Measurements from ENCODE around the gene GLP2R. TPM values are rescaled to one million over a fixed set of nuclear protein-coding genes. Genes with fewer than 3 reads are reported as not detected.
"Not testable (repeated sequence)": the region's sequence is repeated elsewhere in the genome, so short reads cannot be mapped to it uniquely, and the experiment has no call there.

The GLP2R gene
- total RNA-seq: not detected

- peaks cover 5% of the 10 kb centered on the region for H3K27me3 Mint-ChIP-seq (ENCODE audit: low read depth)
- no peaks in the 10 kb centered on the region for H3K4me1 Mint-ChIP-seq (ENCODE audit: low read depth)
- H3K9me3 Mint-ChIP-seq: peaks cover 2% of the 10 kb centered on the region
- intact Hi-C loops (cut with micrococcal nuclease): no loop called here
- DNase-seq: no peak
- CTCF ChIA-PET: no interaction called here
- H3K4me3 Mint-ChIP-seq: no peak within 1 kb of the TSS
- no peaks in the 10 kb centered on the region for H3K36me3 Mint-ChIP-seq (ENCODE audit: low read depth)
- no peak within 1 kb of the TSS for H3K27ac Mint-ChIP-seq
Observed at GRCh38 chr17:9825641-9826150, at the start of gene GLP2R. TSS of gene GLP2R (plus strand) at chr17:9825924. CDS start at chr17:9826064, 140 bp downstream.

GRCh38 chr17:9776911-9777310 lies 48.8 kb upstream of the GLP2R start:
- Mint-ChIP-seq H3K9me3 (no peaks in the 10 kb centered on the region), H3K4me3 (no peak overlapping the region), H3K27ac (no peak overlapping the region), H3K27me3 (ENCODE audit: low read depth) (peaks cover 5% of the 10 kb centered on the region), H3K36me3 (ENCODE audit: low read depth) (no peaks in the 10 kb centered on the region), H3K4me1 (ENCODE audit: low read depth) (no peaks in the 10 kb centered on the region)
- intact Hi-C loops (cut with micrococcal nuclease): no loop called here
- CTCF ChIA-PET: no interaction called here
- DNase-seq: no peak

GRCh38 chr17:9780552-9780951 lies 45.2 kb upstream of the GLP2R start:
- DNase-seq: no peak
- peaks cover 13% of the 10 kb centered on the region for H3K27me3 Mint-ChIP-seq (ENCODE audit: low read depth)
- no peaks in the 10 kb centered on the region for H3K9me3 Mint-ChIP-seq
- intact Hi-C loops (cut with micrococcal nuclease): no loop called here
- CTCF ChIA-PET: no interaction called here
- no peak overlapping the region for H3K4me3 Mint-ChIP-seq
- H3K4me1 Mint-ChIP-seq (ENCODE audit: low read depth): no peaks in the 10 kb centered on the region
- no peak overlapping the region for H3K27ac Mint-ChIP-seq
- no peaks in the 10 kb centered on the region for H3K36me3 Mint-ChIP-seq (ENCODE audit: low read depth)

- intact Hi-C loops (cut with micrococcal nuclease): no loop called here
- CTCF ChIA-PET: no interaction called here
- H3K36me3 Mint-ChIP-seq (ENCODE audit: low read depth): no peaks in the 10 kb centered on the region
- H3K27me3 Mint-ChIP-seq (ENCODE audit: low read depth): peaks cover 10% of the 10 kb centered on the region
- DNase-seq: no peak
- H3K27ac Mint-ChIP-seq: no peak overlapping the region
- H3K4me3 Mint-ChIP-seq: no peak overlapping the region
- no peaks in the 10 kb centered on the region for H3K4me1 Mint-ChIP-seq (ENCODE audit: low read depth)
- no peaks in the 10 kb centered on the region for H3K9me3 Mint-ChIP-seq
Observed at GRCh38 chr17:9783050-9783449, 42.7 kb upstream of the GLP2R start.

GRCh38 chr17:9783465-9783864 lies 42.3 kb upstream of the GLP2R start:
- intact Hi-C loops (cut with micrococcal nuclease); H3K27ac Mint-ChIP-seq; DNase-seq; H3K4me3 Mint-ChIP-seq; H3K36me3 Mint-ChIP-seq (ENCODE audit: low read depth); H3K4me1 Mint-ChIP-seq (ENCODE audit: low read depth); H3K9me3 Mint-ChIP-seq; CTCF ChIA-PET: not testable (repeated sequence)
- H3K27me3 Mint-ChIP-seq (ENCODE audit: low read depth): peaks cover 10% of the 10 kb centered on the region

GRCh38 chr17:9784544-9784943 lies 41.2 kb upstream of the GLP2R start:
- no peaks in the 10 kb centered on the region for H3K9me3 Mint-ChIP-seq
- H3K36me3 Mint-ChIP-seq (ENCODE audit: low read depth): no peaks in the 10 kb centered on the region
- DNase-seq: no peak
- peaks cover 13% of the 10 kb centered on the region for H3K27me3 Mint-ChIP-seq (ENCODE audit: low read depth)
- CTCF ChIA-PET: no interaction called here
- no peaks in the 10 kb centered on the region for H3K4me1 Mint-ChIP-seq (ENCODE audit: low read depth)
- H3K27ac Mint-ChIP-seq: no peak overlapping the region
- intact Hi-C loops (cut with micrococcal nuclease): no loop called here
- H3K4me3 Mint-ChIP-seq: no peak overlapping the region

GRCh38 chr17:9788601-9789000 lies 37.1 kb upstream of the GLP2R start:
- Mint-ChIP-seq H3K4me1 (ENCODE audit: low read depth) (no peaks in the 10 kb centered on the region), H3K27me3 (ENCODE audit: low read depth) (peaks cover 5% of the 10 kb centered on the region), H3K36me3 (ENCODE audit: low read depth) (no peaks in the 10 kb centered on the region), H3K9me3 (no peaks in the 10 kb centered on the region), H3K27ac (no peak overlapping the region), H3K4me3 (no peak overlapping the region)
- intact Hi-C loops (cut with micrococcal nuclease): no loop called here
- DNase-seq: no peak
- CTCF ChIA-PET: no interaction called here

- Mint-ChIP-seq H3K4me3 (no peak overlapping the region), H3K9me3 (no peaks in the 10 kb centered on the region), H3K27ac (no peak overlapping the region), H3K4me1 (ENCODE audit: low read depth) (no peaks in the 10 kb centered on the region), H3K36me3 (ENCODE audit: low read depth) (no peaks in the 10 kb centered on the region), H3K27me3 (ENCODE audit: low read depth) (peaks cover 5% of the 10 kb centered on the region)
- CTCF ChIA-PET: no interaction called here
- intact Hi-C loops (cut with micrococcal nuclease): no loop called here
- DNase-seq: no peak
Observed at GRCh38 chr17:9790316-9790715, 35.4 kb upstream of the GLP2R start.

- intact Hi-C loops (cut with micrococcal nuclease): no loop called here
- H3K27ac Mint-ChIP-seq: no peak within 1 kb of the TSS
- H3K36me3 Mint-ChIP-seq (ENCODE audit: low read depth): no peaks in the 10 kb centered on the region
- DNase-seq: no peak
- no peaks in the 10 kb centered on the region for H3K4me1 Mint-ChIP-seq (ENCODE audit: low read depth)
- CTCF ChIA-PET: no interaction called here
- H3K9me3 Mint-ChIP-seq: no peaks in the 10 kb centered on the region
- H3K27me3 Mint-ChIP-seq (ENCODE audit: low read depth): peaks cover 10% of the 10 kb centered on the region
- no peak within 1 kb of the TSS for H3K4me3 Mint-ChIP-seq
Observed at GRCh38 chr17:9790889-9791876, 34.5 kb upstream of the GLP2R start, which contains the start of gene DHRS7C. TSS of gene DHRS7C (minus strand) at chr17:9791592. CDS start at chr17:9791284, 308 bp downstream.

GRCh38 chr17:9792181-9792840 lies 33.4 kb upstream of the GLP2R start:
- CTCF ChIA-PET: no interaction called here
- intact Hi-C loops (cut with micrococcal nuclease): no loop called here

GRCh38 chr17:9798008-9798407 lies 27.7 kb upstream of the GLP2R start:
- Mint-ChIP-seq H3K27ac (no peak overlapping the region), H3K4me3 (no peak overlapping the region), H3K27me3 (ENCODE audit: low read depth) (peaks cover 22% of the 10 kb centered on the region), H3K36me3 (ENCODE audit: low read depth) (no peaks in the 10 kb centered on the region), H3K4me1 (ENCODE audit: low read depth) (no peaks in the 10 kb centered on the region), H3K9me3 (no peaks in the 10 kb centered on the region)
- CTCF ChIA-PET: no interaction called here
- no peak for DNase-seq
- intact Hi-C loops (cut with micrococcal nuclease): no loop called here

More at GRCh38 chr17:9792181-9792840, 33.4 kb upstream of the GLP2R start:
- DNase-seq: no peak
- Mint-ChIP-seq H3K4me3 (no peak overlapping the region), H3K4me1 (ENCODE audit: low read depth) (no peaks in the 10 kb centered on the region), H3K27me3 (ENCODE audit: low read depth) (peaks cover 13% of the 10 kb centered on the region), H3K27ac (no peak overlapping the region), H3K36me3 (ENCODE audit: low read depth) (no peaks in the 10 kb centered on the region), H3K9me3 (no peaks in the 10 kb centered on the region)

- no peak overlapping the region for H3K4me3 Mint-ChIP-seq
- intact Hi-C loops (cut with micrococcal nuclease): no loop called here
- H3K36me3 Mint-ChIP-seq (ENCODE audit: low read depth): no peaks in the 10 kb centered on the region
- no peaks in the 10 kb centered on the region for H3K4me1 Mint-ChIP-seq (ENCODE audit: low read depth)
- H3K9me3 Mint-ChIP-seq: no peaks in the 10 kb centered on the region
- no peak for DNase-seq
- no peak overlapping the region for H3K27ac Mint-ChIP-seq
- CTCF ChIA-PET: no interaction called here
- H3K27me3 Mint-ChIP-seq (ENCODE audit: low read depth): peaks cover 23% of the 10 kb centered on the region
Observed at GRCh38 chr17:9798724-9799123, 27.0 kb upstream of the GLP2R start.

GRCh38 chr17:9801505-9801904 lies 24.2 kb upstream of the GLP2R start:
- no peak overlapping the region for H3K27ac Mint-ChIP-seq
- intact Hi-C loops (cut with micrococcal nuclease): no loop called here
- peaks cover 20% of the 10 kb centered on the region for H3K27me3 Mint-ChIP-seq (ENCODE audit: low read depth)
- no peak for DNase-seq
- H3K9me3 Mint-ChIP-seq: no peaks in the 10 kb centered on the region
- no peaks in the 10 kb centered on the region for H3K36me3 Mint-ChIP-seq (ENCODE audit: low read depth)
- no peak overlapping the region for H3K4me3 Mint-ChIP-seq
- CTCF ChIA-PET: no interaction called here
- H3K4me1 Mint-ChIP-seq (ENCODE audit: low read depth): no peaks in the 10 kb centered on the region

Data from activated naive CD4-positive, alpha-beta T cell treated with anti-CD3 and anti-CD28 coated beads for 36 hours (primary cell).